NB4 (cell line): ENCODE results near the gene UBXN1.

Experiments
- DNase-seq: peaks from one replicate; pipeline ENCODE4 v3.0.0; 2010; ENCODE audit warnings: low read depth
- H3K4me3 ChIP-seq: one replicate; pipeline ENCODE4 v1.5.1; 2011; ENCODE audit warnings: mild to moderate bottlenecking, low read depth, low read length, moderate library complexity
- CTCF ChIP-seq: IDR thresholded peaks from one replicate; pipeline ENCODE4 v1.5.1; 2012; ENCODE audit warnings: low read depth, low read length
- MAX ChIP-seq: IDR thresholded peaks from 2 replicates; pipeline ENCODE4 v1.6.1; 2011; ENCODE audit warnings: low read depth, low read length
- MYC ChIP-seq: IDR thresholded peaks from 2 replicates; pipeline ENCODE4 v1.6.1; 2011; ENCODE audit warnings: low read depth, low read length
- POLR2A ChIP-seq: IDR thresholded peaks from 2 replicates; pipeline ENCODE4 v1.6.1; 2011; ENCODE audit warnings: mild to moderate bottlenecking; ENCODE audit not compliant: insufficient read length; ENCODE audit errors: extremely low read depth

UBXN1 gene

GRCh38 chr11:62709247-62710000 is 30.6 kb upstream of the UBXN1 start:
- H3K4me3 ChIP-seq = no peak overlapping the region
- TF ChIP-seq CTCF (no peak), MAX (no peak), POLR2A (no peak), MYC (no peak)
- DNase-seq = peak; percentile 93

- H3K4me3 ChIP-seq = no peak overlapping the region
- DNase-seq = no peak
- no peak for TF ChIP-seq POLR2A
These were observed 29.9 kb upstream of the UBXN1 start for GRCh38 chr11:62708793-62709192.

GRCh38 chr11:62708392-62708791 is 29.5 kb upstream of the UBXN1 start:
- DNase-seq = no peak
- no peak overlapping the region for H3K4me3 ChIP-seq
- TF ChIP-seq MYC = no peak
- TF ChIP-seq POLR2A = peak; percentile 4

- TF ChIP-seq CTCF = no peak
- DNase-seq = peak; percentile 44
- H3K4me3 ChIP-seq = peak within 1 kb of the TSS; percentile 35
These were observed 28.5 kb upstream of the UBXN1 start, which contains the start of the genes BSCL2 and GNG3 for GRCh38 chr11:62707277-62707861. BSCL2 (minus strand) TSS chr11:62707424; CDS start chr11:62707195, 229 bp downstream. GNG3 (plus strand) TSS chr11:62707676; CDS start chr11:62708296, 620 bp downstream.

- H3K4me3 ChIP-seq = peak overlapping the region; percentile 35
- TF ChIP-seq MYC = no peak
- TF ChIP-seq MAX = no peak
- no peak for TF ChIP-seq POLR2A
- no peak for TF ChIP-seq CTCF
- DNase-seq = no peak
These were observed 28.0 kb upstream of the UBXN1 start for GRCh38 chr11:62706850-62707247.

- H3K4me3 ChIP-seq = peak overlapping the region; percentile 80
- TF ChIP-seq POLR2A (peak; percentile 59), CTCF (no peak)
- DNase-seq = peak; percentile 95
These were observed 27.3 kb upstream of the UBXN1 start for GRCh38 chr11:62705880-62706849.
